Keratinocyte (primary cell): ENCODE measurements around the gene S100A1. TPM values are rescaled to one million over a fixed set of nuclear protein-coding genes. Genes with fewer than 3 reads are reported as not detected.
A peak's percentile ranks its signal among the peaks of the same experiment; 100 is the strongest.

ENCODE experiments used
- DNase-seq: peaks from one replicate; pipeline ENCODE4 v3.0.0-alpha.2; 2011; ENCODE audit warnings: low read depth, missing footprints, low spot score
- FAIRE-seq: peaks from 2 replicates; lab custom pipeline; 2011; peaks lifted over from hg19 to GRCh38; lab: Jason Lieb, UNC
- H2AFZ ChIP-seq: 2 replicates; pipeline ENCODE4 v1.6.0; 2012; ENCODE audit warnings: low read length, control low read depth, inconsistent platforms; ENCODE audit not compliant: control insufficient read depth
- H3K27ac ChIP-seq: 2 replicates; pipeline ENCODE4 v1.5.1; 2011; ENCODE audit warnings: low read length; ENCODE audit not compliant: control insufficient read depth, insufficient read depth
- H3K27me3 ChIP-seq: 3 replicates; pipeline ENCODE4 v1.6.0; 2011; ENCODE audit warnings: low read length; ENCODE audit not compliant: control insufficient read depth, insufficient read depth; ENCODE audit errors: extremely low read depth
- H3K36me3 ChIP-seq, 2 experiments: 2 replicates in 1 of 2; 3 replicates in 1 of 2; pipeline ENCODE4 v1.5.1; 2011; ENCODE audit warnings: low read length in 2 of 2, mild to moderate bottlenecking in 1 of 2; ENCODE audit not compliant: control insufficient read depth in 2 of 2, insufficient read depth in 2 of 2; ENCODE audit errors: extremely low read depth in 1 of 2
- H3K4me1 ChIP-seq: 3 replicates; pipeline ENCODE4 v1.5.1; 2011; ENCODE audit warnings: low read length; ENCODE audit not compliant: control insufficient read depth, insufficient read depth; ENCODE audit errors: extremely low read depth
- H3K4me2 ChIP-seq: 3 replicates; pipeline ENCODE4 v1.6.0; 2011; ENCODE audit warnings: low read depth, low read length; ENCODE audit not compliant: control insufficient read depth, insufficient read depth; ENCODE audit errors: extremely low read depth
- H3K4me3 ChIP-seq, 3 experiments: fragments of 200-600 bp in 1 of 3; sonication (generic) in 1 of 3; 2 replicates in 2 of 3; 3 replicates in 1 of 3; pipeline ENCODE4 v1.5.1; 2011 to 2016; ENCODE audit warnings: low read length in 3 of 3, mild to moderate bottlenecking in 3 of 3, control low read depth in 2 of 3, inconsistent platforms in 1 of 3, low read depth in 1 of 3, mixed read lengths in 1 of 3, mixed run types in 1 of 3, moderate library complexity in 1 of 3; ENCODE audit not compliant: control insufficient read depth in 2 of 3, insufficient read depth in 2 of 3; ENCODE audit errors: extremely low read depth in 1 of 3
- H3K79me2 ChIP-seq: 2 replicates; pipeline ENCODE4 v1.6.0; 2012; ENCODE audit warnings: low read length; ENCODE audit not compliant: control insufficient read depth, insufficient read depth
- H3K9ac ChIP-seq: 3 replicates; pipeline ENCODE4 v1.6.0; 2011; ENCODE audit warnings: low read length; ENCODE audit not compliant: control insufficient read depth, insufficient read depth; ENCODE audit errors: extremely low read depth
- H3K9me1 ChIP-seq: 3 replicates; pipeline ENCODE4 v1.6.0; 2011; ENCODE audit warnings: low read length; ENCODE audit not compliant: control insufficient read depth, insufficient read depth; ENCODE audit errors: extremely low read depth
- H3K9me3 ChIP-seq: 2 replicates; pipeline ENCODE4 v1.5.1; 2012; ENCODE audit warnings: low read depth, low read length; ENCODE audit not compliant: control insufficient read depth
- H4K20me1 ChIP-seq: 3 replicates; pipeline ENCODE4 v1.6.0; 2011; ENCODE audit warnings: low read length; ENCODE audit not compliant: control insufficient read depth, insufficient read depth; ENCODE audit errors: extremely low read depth
- CTCF ChIP-seq, 3 experiments: IDR thresholded peaks in 1 of 3; conservative IDR thresholded peaks in 1 of 3; optimal IDR thresholded peaks in 1 of 3; 2 replicates in 2 of 3; 3 replicates in 1 of 3; pipeline versions ENCODE3 to v1.5.1; 2011; ENCODE audit warnings: low read length in 3 of 3, mild to moderate bottlenecking in 3 of 3, moderate library complexity in 2 of 3, control low read depth in 1 of 3, inconsistent platforms in 1 of 3; ENCODE audit not compliant: insufficient read depth in 2 of 3; ENCODE audit errors: extremely low read depth in 1 of 3
- EZH2 ChIP-seq: IDR thresholded peaks from one replicate; pipeline ENCODE4 v1.6.1; 2012; ENCODE audit warnings: inconsistent platforms, mild to moderate bottlenecking, low read length, moderate library complexity
- dilution Hi-C: fragments of 300-500 bp; cut with MboI; formaldehyde crosslinking; loops from one replicate; pipeline ENCODE4 v1.7.0; 2020; ENCODE audit warnings: low sequenced_read_pairs; ENCODE audit not compliant: extremely low pct_ligation_motif_present
- polyA plus RNA-seq, 5 experiments: library from polyadenylated mRNA; depleted of rRNA in 3 of 5; stranded (reverse) in 3 of 5; stranded (forward) in 1 of 5; unstranded in 1 of 5; fragments of >200 nt; gene quantifications; 1 replicate in 1 of 5; 2 replicates in 3 of 5; 3 replicates in 1 of 5; pipeline versions ENCODE4 v1.2.1 to v1.2.3, GENCODE V29; 2011 to 2012; ENCODE audit warnings: missing spikeins in 2 of 5, low read depth in 1 of 5, low replicate concordance in 1 of 5

Gene S100A1
- polyA plus RNA-seq, 1 donor (not counting 4 experiments of a cell fraction or from before 2014, with no cell fraction given), result 0.12 TPM

DNA sequence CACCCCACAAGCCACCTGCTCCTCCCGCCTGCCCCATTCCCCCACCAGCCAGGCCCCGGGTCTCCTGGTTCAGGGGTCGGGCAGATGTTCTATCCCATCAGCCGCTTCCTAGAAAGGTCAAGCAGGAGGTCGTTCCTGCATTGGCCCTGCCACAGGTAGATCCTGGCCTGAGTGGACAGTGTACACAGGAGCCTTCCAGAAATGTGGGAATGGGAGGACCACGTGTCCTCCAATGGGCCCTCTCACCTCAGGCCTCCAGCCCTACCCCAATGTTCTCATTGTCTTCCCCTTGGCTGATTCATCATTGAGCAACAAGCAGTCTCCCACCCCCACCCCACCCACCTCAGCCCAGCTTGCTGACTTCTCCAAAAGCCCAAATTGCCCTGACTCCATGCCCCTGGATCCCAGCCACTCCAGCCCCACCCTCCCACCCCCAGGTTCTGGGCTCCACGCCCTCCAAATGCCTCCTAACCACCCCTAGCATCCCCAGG lies 17.4 kb upstream of the S100A1 start:
- peak overlapping the region; percentile 98 for H3K4me2 ChIP-seq
- peaks cover 76% of the 10 kb centered on the region for H3K79me2 ChIP-seq
- no peaks in the 10 kb centered on the region for H3K9me3 ChIP-seq
- H3K27me3 ChIP-seq, result no peaks in the 10 kb centered on the region
- peaks cover 3% of the 10 kb centered on the region for H4K20me1 ChIP-seq
- no peaks in the 10 kb centered on the region for H3K9me1 ChIP-seq
- TF ChIP-seq CTCF (optimal IDR thresholded peaks at IDR 0.05 in 1 of 3, IDR thresholded peaks at IDR 0.05 in 1 of 3, conservative IDR thresholded peaks at IDR 0.05 in 1 of 3; ENCODE audit: extremely low read depth in 1 of 3, insufficient read depth in 2 of 3, low read length in 3 of 3) (no peak), EZH2 (no peak)
- dilution Hi-C loops, result no loop called here
- no peak overlapping the region for H2AFZ ChIP-seq
- peak; percentile 89 for FAIRE-seq
- H3K27ac ChIP-seq, result peak overlapping the region; percentile 98
- peaks cover 42% of the 10 kb centered on the region for H3K4me1 ChIP-seq
- peak overlapping the region; percentile 86 to 98 (median 90) for H3K4me3 ChIP-seq
- peak overlapping the region; percentile 99 for H3K9ac ChIP-seq
- peaks cover 26 to 63% of the 10 kb centered on the region in 2 experiments for H3K36me3 ChIP-seq
- DNase-seq, result no peak

GRCh38 chr1:153611356-153611755 lies 16.9 kb upstream of the S100A1 start:
- H3K9me3 ChIP-seq, result no peaks in the 10 kb centered on the region
- peaks cover 24 to 60% of the 10 kb centered on the region in 2 experiments for H3K36me3 ChIP-seq
- FAIRE-seq (no peak), DNase-seq (no peak)
- peaks cover 43% of the 10 kb centered on the region for H3K4me1 ChIP-seq
- peaks cover 3% of the 10 kb centered on the region for H4K20me1 ChIP-seq
- no peak overlapping the region for H2AFZ ChIP-seq
- peak overlapping the region; percentile 98 for H3K27ac ChIP-seq
- peak overlapping the region; percentile 98 for H3K4me2 ChIP-seq
- peak overlapping the region; percentile 86 to 98 (median 90) for H3K4me3 ChIP-seq
- no peaks in the 10 kb centered on the region for H3K9me1 ChIP-seq
- peak overlapping the region; percentile 99 for H3K9ac ChIP-seq
- TF ChIP-seq EZH2 (no peak), CTCF (optimal IDR thresholded peaks at IDR 0.05 in 1 of 3, IDR thresholded peaks at IDR 0.05 in 1 of 3, conservative IDR thresholded peaks at IDR 0.05 in 1 of 3; ENCODE audit: extremely low read depth in 1 of 3, insufficient read depth in 2 of 3, low read length in 3 of 3) (no peak)
- dilution Hi-C loops, result no loop called here
- no peaks in the 10 kb centered on the region for H3K27me3 ChIP-seq
- peaks cover 79% of the 10 kb centered on the region for H3K79me2 ChIP-seq
